ENCODE data around the gene PUDP. TPM values are rescaled to one million over a fixed set of nuclear protein-coding genes. Genes with fewer than 3 reads are reported as not detected.

The PUDP gene
- total RNA-seq, 1 donor from 2014 or later: 13.3 TPM

DNA sequence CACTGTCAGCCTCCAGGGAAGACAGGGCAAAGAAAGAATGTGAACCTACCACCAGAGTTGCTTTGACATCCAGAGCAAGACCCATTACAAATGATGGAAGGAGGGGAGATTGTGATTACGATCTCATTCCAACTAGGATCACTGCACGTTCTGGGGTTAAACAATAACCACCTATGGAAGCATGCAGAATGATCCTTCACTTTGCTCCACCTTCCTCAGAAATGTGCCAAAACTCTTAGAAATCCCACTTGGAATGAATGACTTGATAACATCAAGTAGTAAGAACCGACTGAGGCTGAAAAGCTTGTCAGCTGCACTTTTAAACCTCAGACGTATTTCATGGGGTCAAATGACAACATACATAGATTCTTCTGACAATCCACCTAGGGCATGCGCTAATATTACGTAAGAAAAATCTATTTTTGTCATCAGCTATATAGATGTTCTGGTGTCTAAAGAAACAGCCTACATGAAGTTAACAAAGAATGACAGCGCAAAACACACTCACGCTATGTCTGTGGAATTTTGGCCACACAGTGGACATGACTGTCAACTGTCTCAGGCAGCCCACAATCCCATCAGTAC lies 3.9 kb downstream of the PUDP start:
- H3K4me3 ChIP-seq (ENCODE audit: low read depth, low read length): no peak overlapping the region
- DNase-seq (ENCODE audit: low read depth): no peak
- no peak for TF ChIP-seq CTCF (conservative IDR thresholded peaks at IDR 0.05; ENCODE audit: low read depth, low read length)

GRCh38 chrX:7143076-7143475 lies 4.9 kb downstream of the PUDP start:
- TF ChIP-seq CTCF (conservative IDR thresholded peaks at IDR 0.05; ENCODE audit: low read depth, low read length): no peak
- no peak overlapping the region for H3K4me3 ChIP-seq (ENCODE audit: low read depth, low read length)
- no peak for DNase-seq (ENCODE audit: low read depth)

DNA sequence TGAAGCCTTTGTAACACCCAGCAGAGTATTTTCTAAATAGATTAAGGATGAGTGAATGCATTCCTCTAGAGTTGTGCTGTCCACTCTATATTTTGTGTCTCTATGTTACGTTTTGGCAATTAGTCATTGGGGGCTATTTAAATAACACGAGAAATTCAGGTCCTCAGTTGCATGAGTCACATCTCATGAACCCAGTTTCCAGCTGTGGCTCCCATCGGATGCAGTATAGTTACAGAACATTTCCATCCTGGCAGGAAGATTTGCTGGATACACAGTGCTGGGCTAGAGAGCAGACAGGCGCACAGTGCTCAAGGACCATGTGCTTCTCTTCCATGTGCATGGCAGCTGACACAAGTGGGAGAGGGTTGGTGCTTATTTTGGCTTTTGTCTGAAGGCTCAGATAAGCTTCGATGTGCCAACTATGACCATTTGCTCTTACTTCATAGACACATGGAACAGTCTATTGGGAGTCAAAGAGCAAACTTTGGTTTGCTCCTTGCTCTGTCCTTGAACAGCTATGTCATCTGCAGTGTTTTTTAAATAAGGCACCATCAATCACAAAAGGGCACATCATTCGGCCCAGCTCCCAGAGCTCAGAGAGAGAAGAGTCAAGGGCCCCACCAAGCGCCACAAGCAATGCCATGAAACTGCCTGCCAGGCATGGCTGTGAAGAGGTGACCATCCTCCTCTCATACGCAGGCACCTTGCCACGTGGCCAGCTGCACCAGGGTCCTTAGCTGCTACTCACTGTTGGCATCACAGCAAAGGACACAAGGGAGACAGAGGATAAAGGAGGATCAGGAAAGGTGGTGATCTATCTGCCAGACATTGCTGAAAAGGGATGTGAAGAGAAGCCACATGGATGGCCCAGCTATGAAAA lies 8.5 kb downstream of the PUDP start:
- DNase-seq (ENCODE audit: low read depth): no peak
- H3K4me3 ChIP-seq (ENCODE audit: low read depth, low read length): no peak overlapping the region
- no peak for TF ChIP-seq CTCF (conservative IDR thresholded peaks at IDR 0.05; ENCODE audit: low read depth, low read length)

GRCh38 chrX:7134981-7135380 lies 13.0 kb downstream of the PUDP start:
- DNase-seq (ENCODE audit: low read depth): no peak
- H3K4me3 ChIP-seq (ENCODE audit: low read depth, low read length): no peak overlapping the region
- no peak for TF ChIP-seq CTCF (conservative IDR thresholded peaks at IDR 0.05; ENCODE audit: low read depth, low read length)

- no peak overlapping the region for H3K4me3 ChIP-seq (ENCODE audit: low read depth, low read length)
- no peak for TF ChIP-seq CTCF (conservative IDR thresholded peaks at IDR 0.05; ENCODE audit: low read depth, low read length)
- DNase-seq (ENCODE audit: low read depth): no peak
These were observed 14.9 kb downstream of the PUDP start for GRCh38 chrX:7133050-7133440.

DNA sequence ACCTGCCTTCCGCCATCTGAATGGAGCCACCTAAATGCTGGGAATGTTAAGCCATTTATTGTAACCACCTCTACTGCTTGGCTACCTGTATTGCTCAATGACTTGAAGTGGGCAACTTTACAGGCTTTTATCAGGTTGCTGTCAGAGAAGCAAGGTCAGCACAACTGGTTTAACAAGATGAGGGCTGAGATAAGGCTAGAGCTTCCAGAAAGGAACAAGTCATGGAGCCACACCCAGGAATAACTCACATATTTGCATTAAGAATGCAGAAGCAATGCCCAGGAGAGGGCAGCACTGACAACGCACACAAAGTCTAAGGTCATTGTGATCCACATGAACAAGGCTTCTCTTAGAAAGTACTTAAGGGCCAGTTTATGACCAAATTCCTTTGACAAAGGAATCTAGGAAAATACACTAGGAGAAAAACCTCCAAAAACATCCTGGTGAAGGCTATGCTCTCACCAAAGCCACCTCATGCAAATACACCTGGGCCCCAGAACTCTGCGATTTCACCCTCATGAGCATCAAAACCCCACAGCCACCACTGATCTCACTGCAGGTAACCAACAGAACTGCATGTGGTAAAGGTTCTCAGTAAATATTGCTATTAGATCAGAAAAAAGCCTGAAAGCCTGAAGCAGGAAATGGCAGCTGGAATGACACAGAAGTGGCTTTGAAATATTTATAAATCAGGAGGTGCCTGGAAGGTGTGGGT lies 15.5 kb downstream of the PUDP start:
- no peak overlapping the region for H3K4me3 ChIP-seq (ENCODE audit: low read depth, low read length)
- peak; percentile 61 for TF ChIP-seq CTCF (conservative IDR thresholded peaks at IDR 0.05; ENCODE audit: low read depth, low read length)
- no peak for DNase-seq (ENCODE audit: low read depth)

Measured in epithelial cell of proximal tubule (primary cell).